Activated naive CD4-positive, alpha-beta T cell (primary cell): Measurements from ENCODE around the gene FGF6.
"Not testable (repeated sequence)": the region's sequence is repeated elsewhere in the genome, so short reads cannot be mapped to it uniquely, and the experiment has no call there.

Experiments
- DNase-seq, 4 experiments: peaks; one replicate each; lab custom pipeline; 2025; lab: John Stamatoyannopoulos, UW

The FGF6 gene, protein sequence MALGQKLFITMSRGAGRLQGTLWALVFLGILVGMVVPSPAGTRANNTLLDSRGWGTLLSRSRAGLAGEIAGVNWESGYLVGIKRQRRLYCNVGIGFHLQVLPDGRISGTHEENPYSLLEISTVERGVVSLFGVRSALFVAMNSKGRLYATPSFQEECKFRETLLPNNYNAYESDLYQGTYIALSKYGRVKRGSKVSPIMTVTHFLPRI

DNA sequence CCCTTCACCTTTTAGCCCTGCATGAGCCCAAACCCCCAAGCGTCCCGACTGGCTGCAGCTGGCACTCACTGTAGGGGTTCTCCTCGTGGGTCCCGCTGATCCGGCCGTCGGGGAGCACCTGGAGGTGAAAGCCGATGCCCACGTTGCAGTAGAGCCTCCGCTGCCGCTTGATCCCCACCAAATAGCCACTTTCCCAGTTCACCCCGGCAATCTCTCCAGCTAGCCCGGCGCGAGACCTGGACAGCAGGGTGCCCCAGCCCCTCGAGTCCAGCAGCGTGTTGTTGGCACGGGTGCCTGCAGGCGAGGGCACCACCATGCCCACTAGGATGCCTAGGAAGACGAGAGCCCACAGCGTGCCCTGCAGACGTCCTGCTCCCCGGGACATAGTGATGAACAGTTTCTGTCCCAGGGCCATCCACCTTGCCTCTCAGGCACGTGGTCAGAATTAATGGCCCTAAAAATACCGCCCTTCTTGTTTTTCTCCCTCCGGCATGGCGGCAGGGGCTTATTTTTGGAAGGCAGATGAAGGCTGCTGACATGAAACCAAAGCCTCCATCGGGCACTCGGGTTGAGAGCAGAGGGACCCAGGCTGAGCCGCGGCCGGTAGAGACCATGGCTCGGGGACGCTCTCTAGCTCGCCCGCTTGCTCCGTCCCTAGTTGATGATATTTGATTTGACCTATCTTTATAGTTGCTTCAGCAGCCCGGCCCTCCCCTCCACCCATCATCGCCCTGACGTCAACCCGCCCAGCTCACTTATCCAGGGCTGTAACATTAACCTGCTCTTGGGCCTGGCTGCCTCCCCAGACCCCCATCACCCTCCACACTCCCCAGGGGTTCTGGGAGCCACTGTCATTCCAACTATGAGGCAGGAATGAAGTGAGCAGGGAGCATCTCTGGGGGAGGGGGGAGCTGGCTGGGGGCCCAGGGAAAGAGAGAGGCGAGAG, at the start of gene FGF6:
Gene FGF6 (minus strand): TSS at position 660 of the 946 bp plus-strand sequence. CDS start 245 bp downstream, at position 415.
- no peak for DNase-seq

DNA sequence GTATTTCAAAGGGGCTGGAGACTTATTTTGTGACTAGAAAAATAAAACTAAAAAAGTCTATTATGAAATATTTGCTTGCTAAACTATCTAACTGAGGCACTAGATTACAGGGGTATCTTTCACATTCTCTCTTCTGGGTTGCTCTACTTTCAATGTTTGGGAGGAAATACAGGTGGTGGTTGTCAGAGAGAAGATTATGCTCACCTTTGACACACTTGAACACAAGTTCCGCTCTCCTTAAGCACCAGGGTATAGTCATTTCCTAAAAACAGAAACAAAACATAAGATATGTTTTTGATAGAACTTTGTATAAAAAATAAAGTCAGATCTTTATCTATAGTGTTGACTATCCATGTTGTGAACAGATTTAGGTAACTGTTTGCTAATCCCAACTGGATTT, 45.4 kb upstream of the FGF6 start:
- DNase-seq, result no peak

DNA sequence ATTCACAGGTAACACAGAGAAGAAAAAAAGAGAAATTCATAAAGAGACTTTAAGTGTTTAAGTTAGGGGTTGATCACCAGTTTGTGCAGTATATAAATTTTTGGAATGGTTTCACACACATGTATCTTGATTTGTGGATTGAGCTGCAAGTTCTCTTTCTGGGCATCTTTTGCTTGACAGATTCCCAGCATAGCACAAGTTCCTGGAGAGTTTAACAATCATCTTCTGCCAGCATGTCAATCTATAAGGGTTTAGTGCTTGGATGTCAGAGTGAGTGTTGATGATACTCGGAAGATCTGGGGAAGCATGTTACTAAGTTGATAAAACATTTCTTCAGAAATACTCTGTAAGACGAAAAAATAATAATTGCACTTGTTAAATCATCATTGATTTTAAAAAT, 43.9 kb upstream of the FGF6 start:
- DNase-seq, result no peak

DNA sequence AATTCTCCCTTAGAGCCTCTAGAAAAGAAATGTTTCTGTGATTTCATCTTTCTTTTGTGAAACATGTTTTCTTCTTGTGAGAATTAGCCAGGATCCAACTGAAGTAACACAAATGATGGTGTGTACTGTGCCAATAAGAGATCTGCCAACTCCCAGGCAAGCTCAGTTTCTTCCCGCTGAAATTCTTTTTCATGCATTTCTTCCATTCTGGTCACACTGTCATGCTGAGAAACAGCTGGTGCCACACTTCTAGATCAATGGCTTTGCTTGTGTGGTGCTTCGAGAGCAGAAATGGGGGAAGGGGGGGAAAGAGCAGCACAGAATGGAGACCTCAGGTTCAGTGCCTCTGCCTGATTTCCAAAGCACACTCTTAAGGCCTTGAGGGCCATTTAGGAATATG, 41.4 kb upstream of the FGF6 start:
- no peak for DNase-seq

DNA sequence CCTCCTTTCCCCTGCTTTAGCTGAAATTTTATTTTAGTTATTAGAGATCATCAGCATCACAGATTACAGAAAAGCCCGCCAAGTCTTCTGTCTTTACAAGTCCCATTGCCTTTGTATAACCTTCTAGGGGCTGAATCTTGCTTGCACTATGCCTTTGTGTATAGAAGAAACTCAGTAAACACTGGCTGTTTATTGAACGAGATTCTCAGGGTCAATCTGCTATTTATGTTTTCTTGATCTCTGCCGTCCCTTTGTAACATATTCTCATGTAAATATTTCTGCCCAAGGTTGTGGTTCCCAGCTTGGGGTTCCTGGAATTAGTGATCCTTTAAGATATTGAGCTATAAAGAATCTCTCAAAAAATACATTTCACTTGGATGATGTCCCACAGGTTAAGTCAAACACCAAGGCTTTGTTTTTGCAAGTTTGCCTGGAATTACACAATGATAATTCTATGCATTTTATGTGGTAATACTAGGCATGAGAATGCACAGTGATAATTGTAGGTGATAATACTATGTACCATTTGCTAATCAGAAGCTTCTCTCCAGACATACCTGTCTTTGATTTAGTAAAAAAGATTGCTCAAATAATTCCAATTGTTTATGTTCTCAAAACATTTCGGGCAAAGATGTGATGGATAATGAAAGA, 40.6 kb upstream of the FGF6 start:
- DNase-seq, result no peak

DNA sequence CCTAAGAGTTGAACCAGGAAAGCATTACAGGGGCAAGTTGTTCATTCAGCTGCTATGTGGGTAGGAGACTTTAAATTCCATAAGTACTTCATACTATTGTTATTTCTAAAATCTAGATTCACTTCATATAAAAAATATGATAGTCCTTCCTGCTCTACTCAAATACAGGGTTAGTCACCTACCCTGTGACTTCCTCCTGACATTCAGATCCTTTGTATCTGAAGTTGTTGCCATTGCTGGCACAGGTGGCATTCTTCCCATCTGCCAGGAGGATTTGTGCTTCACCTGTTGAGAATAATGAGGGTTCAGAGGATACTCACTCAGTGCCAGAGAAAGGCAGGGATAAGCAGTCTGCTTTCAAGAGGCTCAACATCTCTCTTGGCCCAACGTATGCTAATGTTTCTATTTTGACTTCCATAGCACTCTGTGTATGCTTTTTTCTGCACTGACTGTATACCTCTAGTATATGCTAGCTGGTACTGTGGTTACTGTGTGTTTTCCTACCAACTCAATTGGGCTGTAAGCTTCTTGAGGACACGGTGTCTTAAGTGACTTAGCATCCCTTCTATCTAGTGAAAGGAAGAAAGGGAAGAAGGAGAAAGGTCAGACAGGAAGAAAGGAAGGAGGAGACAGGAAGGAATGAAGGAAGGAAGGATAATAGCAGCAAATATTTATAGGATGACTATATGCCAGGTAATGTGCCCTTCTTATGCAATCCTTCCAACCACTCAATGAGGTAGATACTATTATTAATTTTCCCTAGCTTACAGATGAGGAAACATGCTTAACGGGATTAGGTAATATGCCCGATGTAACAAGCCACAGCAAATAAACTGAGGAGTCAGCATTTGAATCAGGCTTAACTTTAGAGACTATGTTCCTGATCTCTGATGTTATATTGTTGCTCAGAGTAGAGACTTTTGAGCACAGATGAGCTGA, 38.5 kb upstream of the FGF6 start:
- no peak for DNase-seq

DNA sequence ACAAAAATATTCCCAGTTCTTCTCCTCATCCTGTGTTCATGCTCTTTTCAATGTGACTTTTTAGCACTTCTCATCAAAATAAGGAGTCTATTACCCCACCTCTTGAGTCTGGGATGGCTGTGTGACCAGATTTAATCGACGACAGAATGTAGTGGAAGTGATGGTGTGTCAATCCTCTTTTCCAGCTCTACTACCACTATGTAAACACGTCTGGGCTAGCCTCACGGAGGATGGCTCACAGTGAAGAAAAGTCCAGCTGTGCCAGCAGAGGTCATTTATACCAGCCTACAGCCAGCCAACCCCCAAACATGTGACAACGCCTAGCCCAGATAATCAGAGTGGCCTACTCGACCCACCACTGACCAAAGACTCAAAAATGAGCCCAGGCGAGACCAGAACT, 37.3 kb upstream of the FGF6 start:
- DNase-seq, result no peak

DNA sequence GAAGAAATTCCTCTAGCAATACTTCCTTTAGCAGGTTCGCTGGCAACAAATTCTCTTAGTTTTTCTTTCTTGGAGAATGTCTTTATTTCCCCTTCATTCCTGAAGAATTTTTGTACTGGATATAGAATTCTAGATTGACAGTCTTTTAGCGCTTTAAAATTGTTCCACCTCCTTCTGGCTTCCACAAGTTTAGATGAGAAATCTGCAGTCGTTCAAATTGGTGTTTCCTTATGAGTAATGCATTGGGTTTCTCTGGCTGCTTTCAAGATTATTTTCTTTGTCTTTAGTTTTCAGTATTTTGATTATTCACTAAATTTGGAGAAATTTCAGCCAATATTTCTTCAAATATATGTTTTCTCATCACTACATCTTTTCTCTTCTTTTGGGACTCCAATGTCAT, 33.3 kb upstream of the FGF6 start:
- no peak for DNase-seq

DNA sequence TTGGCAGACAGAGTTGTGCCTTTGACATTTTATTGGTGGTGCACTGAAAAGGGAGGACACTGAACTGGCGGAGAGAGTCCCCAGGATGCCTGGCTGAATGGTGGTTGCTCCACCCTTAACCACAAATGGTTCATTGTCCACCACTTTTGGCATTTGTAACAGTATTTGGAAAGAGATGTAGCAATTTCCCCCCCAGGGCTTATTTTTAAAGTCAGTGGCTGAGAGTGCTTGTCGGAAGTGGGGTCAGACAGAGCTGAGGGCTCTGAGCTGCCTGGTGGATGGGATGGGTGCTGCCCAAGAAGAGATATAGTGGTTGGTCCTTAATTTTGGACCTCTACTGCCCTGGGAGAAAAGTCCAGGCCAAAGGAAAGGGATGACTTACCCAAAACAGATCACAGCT, 31.5 kb upstream of the FGF6 start:
- no peak for DNase-seq

DNA sequence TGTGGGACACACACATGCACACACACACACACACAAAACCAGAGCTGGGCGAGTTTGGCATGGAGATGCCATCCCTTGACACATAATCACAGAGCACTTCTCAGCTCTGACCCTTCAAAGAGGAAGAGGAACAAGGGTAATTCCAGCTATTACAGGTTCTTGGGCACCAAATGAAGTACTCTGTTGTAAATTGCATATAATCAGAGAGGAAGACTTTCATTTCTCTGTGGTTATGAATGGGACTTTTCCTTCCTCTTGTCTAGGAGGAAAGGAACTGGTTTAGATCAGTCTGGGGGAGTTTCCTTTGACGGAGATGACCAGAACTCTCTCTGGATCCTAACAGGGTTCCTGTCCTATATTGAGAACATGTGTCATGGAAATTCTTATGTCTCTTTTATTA, 26.4 kb upstream of the FGF6 start:
- DNase-seq, result no peak

DNA sequence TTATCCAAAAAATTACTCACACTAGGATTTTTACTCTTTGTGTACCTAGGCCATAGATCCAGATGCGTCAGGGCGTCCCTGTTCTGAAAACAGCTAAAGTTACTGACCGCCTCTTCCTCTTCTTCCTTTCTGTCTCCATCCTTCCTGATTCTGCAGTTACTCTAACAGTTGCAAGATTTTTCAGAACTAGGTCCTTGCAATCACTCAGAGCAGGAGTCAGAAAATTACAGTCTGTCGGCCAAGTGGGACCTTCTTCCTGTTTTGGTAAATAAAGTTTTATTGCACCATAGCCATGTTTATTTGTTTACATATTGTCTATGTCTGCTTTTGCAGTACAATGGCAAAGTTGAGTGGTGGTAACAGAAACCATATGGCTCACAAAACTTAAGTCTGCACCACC, 25.6 kb upstream of the FGF6 start:
- no peak for DNase-seq

DNA sequence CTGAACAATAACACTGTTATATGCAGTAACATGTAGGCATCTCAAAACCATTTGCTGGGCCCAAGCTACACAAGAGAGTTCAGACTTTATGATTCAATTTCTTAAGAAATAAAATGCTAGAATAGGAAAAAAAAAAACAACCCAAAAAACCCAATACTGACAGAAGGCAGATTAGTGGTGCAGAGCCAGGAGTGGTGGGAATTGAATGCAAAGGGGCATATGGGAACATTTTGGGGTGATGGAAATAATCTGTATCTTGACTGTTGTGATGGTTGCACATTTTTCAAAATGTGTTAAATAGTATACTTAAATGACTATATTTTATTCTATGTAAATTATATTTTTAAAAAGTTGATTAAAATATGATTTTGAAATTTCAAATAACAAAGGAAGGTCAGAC, 23.4 kb upstream of the FGF6 start:
- DNase-seq, result no peak

DNA sequence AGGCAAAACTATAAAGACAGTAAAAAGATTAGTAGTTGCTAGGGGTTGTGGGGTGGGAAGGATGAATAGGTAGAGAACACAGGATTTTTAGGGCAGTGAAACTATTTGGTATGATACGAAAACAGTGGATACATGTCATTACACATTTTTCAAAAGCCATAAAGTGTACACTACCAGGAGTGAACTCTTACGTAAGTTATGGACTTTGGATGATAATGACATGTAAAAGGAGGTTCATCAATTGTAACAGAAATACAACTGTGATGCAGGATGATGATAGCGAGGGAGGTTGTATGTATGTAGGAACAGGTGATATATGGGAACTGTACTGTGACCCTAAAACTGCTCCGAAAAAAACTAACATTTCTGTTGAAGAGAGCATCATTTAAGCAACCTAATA, 15.1 kb upstream of the FGF6 start:
- DNase-seq, result no peak

DNA sequence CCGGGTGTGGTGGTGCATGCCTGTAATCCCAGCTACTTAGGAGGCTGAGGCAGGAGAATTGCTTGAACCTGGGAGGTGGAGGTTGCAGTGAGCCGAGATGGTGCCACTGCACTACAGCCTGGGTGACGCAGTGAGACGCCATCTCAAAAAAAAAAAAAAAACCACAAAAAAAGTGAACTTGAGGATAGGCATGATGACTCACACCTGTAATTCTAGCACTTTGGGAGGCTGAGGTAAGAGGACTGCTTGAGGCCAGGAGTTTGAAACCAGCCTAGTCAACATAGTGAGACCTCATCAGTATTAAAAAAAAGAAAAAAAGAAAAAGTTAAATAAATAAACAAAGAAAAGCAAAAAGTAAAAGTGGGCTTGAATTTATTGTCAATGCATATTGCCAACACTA, 10.2 kb upstream of the FGF6 start:
- not testable (repeated sequence) for DNase-seq

DNA sequence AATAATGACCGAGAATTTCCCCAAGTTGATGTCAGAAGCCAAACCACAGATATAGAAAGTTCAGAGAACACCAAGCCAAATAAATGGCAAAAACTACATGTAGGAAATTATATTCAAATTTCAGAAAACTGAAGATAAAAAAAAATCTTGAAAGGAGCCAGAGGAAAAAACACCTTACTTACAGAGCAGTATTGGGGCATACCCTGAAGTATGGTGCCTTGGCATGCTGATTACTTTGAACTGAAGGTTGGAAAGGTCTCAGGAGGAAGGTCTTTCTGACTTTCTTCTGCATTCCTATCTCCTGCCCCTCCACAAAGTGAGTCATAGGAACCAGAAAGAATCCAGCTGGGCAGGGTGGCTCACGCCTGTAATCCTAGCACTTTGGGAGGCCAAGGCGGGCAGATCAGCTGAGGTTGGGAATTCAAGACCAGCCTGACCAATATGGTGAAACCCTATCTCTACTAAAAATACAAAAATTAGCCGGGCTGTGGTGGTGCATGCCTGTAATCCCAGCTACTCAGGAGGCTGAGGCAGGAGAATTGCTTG, 8.8 kb upstream of the FGF6 start:
- no peak for DNase-seq

DNA sequence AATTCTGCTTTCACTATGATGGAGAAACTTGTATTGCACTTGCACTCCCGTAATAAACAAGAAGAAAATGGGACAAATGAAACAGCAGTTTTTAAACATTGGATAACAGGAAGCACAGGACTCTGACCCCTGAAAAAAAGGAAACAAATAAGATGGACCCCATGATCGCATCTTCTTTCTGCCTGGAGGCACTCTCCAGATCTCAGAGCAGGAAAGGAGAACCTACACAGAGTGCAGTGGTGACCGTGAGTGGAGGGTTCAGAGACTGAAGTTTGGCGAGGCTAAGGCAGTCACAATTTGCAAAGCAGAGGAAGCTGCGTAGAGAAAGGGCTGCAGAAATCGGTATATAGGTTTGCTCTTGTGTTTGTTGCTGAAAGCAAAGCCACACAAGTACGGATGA, 6.1 kb upstream of the FGF6 start:
- no peak for DNase-seq

DNA sequence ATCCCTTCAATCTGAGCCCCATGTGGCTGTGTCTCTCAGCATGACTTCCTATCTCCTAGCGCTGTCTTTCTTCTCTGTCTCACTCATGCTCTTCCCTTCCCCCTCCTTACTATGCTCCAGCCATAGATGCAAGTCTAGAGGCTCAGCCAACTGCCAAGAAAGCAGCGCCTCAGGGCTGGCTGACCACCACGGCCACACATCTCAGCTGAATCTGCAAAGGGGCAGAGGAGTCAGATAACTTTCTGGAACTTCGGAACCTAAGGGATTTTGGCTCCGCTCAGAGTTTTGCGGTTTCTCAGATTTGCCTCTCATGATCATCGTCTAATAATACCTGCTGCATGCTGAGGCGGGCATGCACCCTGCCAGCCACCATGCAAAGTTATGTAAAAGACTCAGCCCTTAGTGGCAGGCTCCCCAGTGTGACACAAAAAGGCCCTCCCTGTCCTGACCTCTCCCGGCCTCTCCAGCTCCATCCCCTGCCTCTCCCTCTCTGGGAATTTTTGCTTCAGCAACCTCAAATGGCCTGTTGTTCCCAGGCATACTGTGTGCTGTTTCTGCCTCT, 5.0 kb upstream of the FGF6 start:
- no peak for DNase-seq

DNA sequence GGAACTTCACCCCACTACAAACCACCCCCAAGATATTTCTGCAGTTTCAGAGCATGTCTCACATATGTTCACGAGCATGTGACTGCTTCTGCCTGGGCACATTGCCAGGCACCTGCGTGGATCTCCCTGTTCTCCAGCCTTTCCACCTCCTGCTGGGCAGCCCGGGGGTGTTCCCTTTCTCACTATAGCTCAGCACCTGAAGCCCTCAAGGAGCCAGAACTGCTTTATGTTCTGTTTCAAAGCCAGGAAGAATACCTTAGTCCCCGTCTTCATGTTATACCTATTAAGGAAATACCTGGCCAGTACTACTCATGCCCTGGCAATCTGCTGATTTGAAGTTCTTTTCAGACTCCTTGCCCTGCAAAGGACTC, 4.2 kb upstream of the FGF6 start:
- no peak for DNase-seq

DNA sequence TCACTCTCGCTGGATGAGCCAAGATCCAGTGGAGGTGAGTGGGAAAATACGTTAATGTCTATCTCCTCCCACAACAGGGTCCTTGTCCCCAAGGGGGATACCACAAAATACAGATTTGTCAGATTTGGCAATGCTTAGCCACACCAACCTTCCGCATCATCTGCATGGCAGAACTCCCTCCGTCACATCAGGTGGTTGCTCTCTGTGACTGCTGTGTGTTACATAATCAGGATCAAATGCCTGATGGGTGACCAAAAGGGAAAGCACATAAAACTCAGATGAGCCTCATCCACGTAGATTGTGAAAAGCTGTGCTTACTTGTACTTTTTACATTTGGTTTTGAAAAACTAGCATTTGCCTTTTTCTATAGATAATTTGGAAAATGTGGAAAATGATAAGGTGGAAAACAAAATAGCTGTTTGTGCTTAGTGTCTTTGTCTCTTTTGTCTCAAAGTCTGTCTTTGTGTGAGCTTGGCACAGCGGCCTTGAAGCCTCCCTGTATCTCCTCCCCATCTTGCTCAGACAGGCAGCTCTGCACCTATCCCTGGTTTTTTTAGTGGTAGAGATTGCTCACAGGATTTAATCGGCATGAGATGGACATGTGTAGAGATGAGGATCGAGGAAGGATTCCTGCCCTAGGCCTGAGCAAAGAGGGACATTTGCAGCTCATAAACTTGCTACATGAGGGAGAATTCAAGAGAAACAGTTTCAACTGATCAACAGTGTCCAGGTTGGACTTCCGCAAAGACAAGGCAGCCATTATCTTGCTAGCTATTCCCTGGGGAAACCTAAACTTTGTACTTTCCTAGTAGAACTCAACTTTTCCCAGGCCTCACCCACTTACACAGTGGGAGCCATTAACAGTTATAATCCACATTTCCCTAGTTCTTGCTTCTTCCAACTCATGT, 3.6 kb upstream of the FGF6 start:
- DNase-seq, result no peak

DNA sequence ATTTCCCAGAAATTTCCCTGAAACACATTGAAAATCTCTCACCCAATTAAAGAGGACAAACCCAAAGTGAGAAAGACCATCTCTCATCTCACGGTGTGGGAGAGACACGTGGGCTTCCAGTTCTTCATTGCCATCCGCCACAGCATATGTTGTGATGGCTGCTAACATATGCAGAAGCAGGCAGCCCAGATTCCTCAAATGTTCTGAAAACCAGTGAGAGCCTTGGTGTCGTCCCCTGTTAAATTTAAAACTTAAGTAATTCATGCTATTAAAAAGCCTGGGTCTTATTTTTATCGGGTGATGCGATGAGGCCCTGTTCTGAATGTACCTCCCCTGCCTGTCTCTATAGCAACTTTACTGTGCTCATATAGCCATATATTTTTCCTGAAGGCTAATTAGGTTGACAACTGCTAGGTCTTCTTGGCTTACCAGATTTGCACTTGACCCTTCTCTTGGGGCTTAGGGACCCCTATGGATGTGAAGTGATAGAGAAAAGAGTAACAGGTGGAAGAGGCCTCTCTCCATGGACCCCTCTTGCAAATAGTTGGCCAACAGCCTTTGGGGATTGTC, 2.8 kb upstream of the FGF6 start:
- no peak for DNase-seq
